ENCODE measurements around the gene MICAL2.

The MICAL2 gene

DNA sequence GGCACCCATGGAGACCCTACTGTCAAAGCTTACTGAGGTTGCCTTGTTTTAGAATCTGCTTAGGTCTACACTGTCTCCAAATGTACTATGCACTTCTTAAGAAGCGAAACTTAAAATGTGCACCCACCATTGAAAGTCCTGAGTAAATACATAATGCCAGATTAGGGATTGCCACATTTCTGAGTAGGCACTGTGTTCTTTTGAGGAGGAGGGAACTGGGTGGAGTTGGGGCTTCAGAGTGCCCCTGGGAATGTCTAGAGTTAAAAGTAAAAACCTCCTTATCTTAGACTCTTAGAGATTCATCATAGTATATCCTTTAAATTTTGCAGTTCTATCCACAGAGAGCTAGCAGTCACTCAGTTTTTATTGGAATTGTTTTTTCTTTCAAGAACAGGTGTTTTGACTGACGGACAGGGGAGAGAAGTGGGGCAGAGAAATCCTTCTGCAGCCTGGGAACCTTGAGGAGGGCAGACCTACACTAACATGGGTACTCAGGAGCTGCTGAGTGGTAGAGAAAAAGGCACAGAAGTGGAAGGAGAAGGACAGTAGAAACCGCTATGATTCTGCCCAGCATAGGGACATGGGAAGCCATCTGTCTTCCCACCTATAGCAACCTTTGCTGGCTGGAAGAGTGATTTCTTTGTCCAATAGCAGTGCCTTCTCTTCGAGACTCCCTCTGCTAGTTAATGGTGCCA, 33.4 kb upstream of the MICAL2 start:
- no peak for DNase-seq (ENCODE audit: low spot score)

GRCh38 chr11:12077535-12078280, 32.7 kb upstream of the MICAL2 start:
- no peak for DNase-seq (ENCODE audit: low spot score)

DNA sequence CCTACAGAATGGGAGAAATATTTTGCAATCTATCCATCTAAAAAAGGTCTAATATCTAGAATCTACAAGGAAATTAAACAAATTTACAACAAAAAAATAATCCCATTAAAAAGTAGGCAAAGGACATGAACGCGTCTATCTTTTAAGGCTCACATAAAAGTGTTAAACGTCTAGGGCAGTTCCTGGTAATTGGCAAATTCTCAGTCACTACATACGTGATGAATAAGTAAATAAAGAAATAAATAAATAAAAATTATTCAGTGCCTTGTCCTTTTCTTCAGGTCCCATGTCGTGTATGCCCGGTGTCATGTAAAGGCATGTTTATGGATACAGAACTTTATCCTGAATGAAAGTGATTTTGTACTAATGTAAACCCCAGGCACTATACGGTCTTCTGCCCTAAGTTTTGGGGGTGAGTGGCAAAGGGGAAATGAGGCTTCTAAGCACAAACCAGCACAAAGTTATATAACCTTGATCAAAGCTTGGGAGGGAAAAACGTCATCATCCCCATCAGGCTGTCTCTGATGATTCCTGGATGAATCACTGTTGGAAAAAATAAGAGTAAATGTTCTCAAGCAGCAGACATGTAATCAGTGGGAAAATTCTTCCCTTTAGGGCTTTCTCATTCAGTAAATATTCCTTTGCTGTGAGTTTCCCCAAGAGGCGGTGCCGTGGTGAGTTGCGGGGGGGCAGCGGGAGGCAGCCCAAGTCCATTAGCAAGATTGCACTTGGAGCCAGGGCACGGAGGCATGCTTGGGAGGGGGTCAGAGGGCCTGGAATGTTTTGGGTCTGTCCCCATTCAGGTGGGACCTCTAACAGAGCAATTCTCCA, 30.4 kb upstream of the MICAL2 start:
- DNase-seq (ENCODE audit: low spot score), result no peak

- no peak for DNase-seq (ENCODE audit: low spot score)
Measured at GRCh38 chr11:12083380-12083779, 27.0 kb upstream of the MICAL2 start.

DNA sequence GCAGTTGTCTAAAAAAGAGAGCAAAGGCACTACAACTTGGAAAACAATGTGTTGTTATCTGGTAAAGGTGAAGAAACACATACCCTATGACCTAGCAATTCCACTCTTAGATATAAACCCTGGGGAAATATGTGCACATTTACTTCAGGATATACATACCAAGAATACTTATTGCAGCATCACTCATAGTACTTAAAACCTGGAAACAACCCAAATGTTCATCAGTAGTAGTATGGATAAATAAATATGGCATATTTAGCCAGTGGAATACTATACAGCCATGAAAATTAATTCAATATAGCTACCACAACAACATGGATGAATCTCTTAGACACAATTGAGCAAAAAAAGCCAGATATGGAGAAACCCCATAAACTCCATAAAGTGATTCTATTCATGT, 26.1 kb upstream of the MICAL2 start:
- no peak for DNase-seq (ENCODE audit: low spot score)

GRCh38 chr11:12085371-12086251, 24.8 kb upstream of the MICAL2 start:
- DNase-seq (ENCODE audit: low spot score), result no peak

DNA sequence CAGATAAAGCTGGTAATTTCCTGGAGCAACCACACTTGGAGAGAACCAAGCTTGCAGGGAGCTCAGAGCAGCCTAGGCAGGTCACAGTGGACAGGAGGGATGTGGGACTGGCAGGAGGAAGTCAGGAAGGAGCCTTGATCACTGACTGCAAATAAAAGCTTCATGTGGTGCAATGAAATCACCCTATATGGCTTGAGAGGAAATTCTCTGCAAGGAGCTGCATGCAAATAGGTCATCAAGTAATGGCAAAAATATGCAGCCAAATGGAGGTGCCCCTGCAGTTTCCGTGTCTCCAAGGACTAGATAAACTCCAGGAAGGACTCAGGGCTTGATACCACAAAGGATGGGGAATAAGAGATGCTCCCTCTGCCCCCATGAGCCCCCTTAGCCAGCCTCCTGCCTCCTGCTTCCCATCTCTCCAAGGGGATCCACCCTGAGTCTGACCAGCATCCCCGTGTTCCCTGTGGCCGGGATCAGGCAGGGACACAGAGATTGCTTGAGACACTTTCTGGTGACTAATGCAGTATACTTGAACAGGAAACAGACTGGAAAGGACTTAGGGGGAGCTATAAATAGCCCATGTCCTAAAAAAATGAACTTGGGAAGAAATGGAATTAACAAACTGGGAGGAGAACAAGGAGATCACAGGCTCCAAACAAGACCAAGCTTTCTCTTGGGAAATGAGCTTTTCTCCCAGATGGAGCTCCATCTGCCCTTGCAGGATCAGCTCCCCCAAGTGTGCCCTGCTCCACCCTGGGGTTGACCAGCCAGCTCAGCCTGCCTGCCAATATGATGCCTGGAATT, 23.9 kb upstream of the MICAL2 start:
- DNase-seq (ENCODE audit: low spot score), result peak; percentile 14

- peak; percentile 44 for DNase-seq (ENCODE audit: low spot score)
Measured at GRCh38 chr11:12087075-12088004, 23.1 kb upstream of the MICAL2 start.

- DNase-seq (ENCODE audit: low spot score), result no peak
Measured at GRCh38 chr11:12088047-12088481, 22.3 kb upstream of the MICAL2 start.

GRCh38 chr11:12088531-12088930, 21.9 kb upstream of the MICAL2 start:
- DNase-seq (ENCODE audit: low spot score), result no peak

DNA sequence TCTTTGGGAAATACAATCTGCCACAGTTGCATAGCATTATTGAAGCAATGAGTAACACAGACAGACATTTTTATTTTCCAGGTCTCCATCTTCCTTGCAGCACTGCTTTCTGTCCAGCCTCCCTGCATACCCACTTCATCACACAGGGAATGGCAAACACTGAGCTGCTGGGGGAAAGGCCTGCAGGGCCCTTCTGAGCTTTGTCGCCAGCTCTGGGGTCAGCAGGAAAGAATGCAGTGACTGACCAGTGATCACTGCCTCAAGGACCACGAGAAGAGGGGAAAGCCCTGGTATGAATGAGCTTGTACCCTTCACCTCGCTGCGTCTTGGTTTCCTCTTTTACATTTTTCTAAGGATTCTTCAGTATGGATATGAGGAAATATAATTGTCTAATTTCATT, 21.3 kb upstream of the MICAL2 start:
- no peak for DNase-seq (ENCODE audit: low spot score)

- DNase-seq (ENCODE audit: low spot score), result no peak
Measured at GRCh38 chr11:12089473-12089872, 20.9 kb upstream of the MICAL2 start.

DNA sequence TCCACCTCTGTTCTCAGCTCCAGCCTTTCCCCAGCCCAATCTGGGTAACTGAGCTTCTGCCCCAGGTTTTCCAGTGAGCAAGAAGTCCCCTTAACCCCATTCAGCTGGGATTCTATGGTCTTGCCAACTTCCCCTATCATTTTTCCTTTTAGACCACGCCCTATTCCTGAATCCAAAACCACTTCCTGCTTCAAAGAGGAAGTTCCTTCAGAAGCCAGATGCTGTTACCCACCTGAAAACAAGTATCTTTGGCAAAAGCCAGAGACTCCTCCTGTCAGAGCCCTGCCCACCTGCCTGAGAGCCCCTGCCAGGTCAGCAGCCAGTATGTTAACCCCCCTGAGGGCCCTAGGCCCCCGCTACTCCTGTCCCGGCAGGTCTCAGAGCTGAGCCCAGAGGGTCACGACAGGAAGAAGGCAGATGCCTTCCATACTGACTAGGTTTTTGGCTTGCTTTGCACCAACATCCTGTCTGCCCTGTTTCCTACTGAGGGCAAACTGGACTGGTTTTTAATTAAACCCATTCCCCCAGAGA, 20.3 kb upstream of the MICAL2 start:
- no peak for DNase-seq (ENCODE audit: low spot score)

GRCh38 chr11:12090761-12091258, 19.6 kb upstream of the MICAL2 start:
- no peak for DNase-seq (ENCODE audit: low spot score)

DNA sequence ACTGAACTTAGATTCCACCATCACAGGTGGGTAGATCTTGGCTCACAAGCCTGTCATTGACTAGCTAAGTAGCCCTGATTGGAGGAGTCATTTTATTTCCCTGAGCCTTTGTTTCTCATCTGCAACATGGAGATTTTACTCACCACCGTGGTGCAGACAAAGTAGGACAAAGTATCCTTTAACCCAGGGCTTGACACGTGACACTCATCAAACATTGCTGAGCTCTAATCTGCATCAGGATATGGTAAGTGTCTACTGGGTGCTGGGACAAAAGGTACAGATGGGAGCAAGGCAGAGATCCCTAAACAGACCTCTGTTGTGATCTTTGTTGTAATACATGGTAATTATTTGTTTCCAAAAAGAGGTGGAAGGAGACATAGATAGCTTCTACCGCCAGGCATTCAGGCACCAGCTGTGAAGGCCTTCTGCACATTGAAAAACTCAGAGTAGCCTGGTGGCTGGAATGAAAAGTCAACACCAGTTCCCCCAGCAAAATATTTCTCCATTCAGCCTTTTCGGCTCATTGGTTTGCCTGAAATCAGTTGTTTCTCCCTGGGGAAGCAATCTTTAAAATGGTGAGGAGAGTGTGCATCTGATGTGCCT, 18.3 kb upstream of the MICAL2 start:
- DNase-seq (ENCODE audit: low spot score), result no peak

DNA sequence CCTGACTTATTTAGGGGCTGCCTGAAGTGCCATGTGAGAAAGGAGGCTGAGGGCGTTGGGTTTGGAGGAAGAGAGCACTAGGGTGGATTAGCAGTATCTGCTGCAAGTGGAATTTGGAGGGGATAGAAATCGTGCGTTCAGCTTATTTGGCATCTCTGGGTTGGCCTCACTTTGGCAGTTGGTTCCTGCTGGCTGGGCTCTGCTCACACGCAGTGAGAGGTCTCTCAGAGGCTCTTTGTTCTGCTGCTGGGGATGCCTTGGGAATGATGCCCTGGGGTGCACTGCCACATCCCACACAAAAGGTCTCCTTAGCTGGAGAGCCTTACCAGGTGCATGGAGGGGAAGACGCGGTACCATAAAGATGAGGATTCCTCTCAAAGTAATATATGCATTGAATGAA, 17.7 kb upstream of the MICAL2 start:
- DNase-seq (ENCODE audit: low spot score), result no peak

DNA sequence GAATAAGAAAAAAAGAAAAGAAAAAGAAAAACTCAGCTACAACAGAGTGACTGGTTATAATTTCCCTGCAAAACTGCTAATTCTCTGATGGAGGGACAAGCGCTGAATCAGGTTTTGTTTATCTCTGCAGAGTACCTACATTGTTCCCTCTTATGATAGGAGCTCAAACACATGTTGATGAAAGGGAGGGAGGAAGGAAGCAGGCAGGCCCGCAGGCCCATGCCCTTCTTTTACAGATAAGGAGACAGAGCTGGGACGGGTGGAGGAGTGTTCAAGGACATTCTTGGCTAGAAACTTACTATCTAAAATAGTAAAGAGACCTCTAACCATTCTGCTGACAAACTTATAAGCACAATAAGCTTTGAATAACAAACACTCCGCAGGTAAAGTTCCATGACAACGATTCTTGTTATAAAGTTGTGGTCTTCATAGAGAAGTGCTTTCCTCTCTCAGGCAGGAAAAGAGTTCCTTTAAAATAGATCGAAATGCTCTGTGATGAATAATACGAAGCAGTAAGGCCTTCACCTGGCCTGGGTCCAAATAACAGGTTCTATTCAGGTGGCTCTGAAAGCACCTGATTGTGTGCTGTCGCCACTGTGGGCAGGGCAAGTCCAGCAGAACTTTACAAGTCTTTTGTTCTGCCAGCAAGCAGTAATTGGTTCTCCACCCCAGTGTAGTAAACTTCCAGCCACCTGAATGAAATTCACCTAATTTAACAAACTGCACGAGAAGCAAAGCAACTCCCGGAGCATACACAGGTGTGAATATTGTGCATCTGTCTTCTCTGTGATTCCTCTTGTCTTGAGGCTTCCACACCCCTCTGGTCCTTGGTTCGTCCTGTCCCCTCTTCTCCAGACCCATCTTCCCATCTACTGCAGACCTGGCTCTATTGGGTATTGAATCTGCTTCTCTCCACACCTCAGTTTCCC, 15.3 kb upstream of the MICAL2 start:
- DNase-seq (ENCODE audit: low spot score), result no peak

- no peak for DNase-seq (ENCODE audit: low spot score)
Measured at GRCh38 chr11:12097219-12097618, 13.2 kb upstream of the MICAL2 start.
